Erythroblast (primary cell): ENCODE data around the gene FN1.

ENCODE experiments used
- DNase-seq, 2 experiments: peaks; one replicate each; lab custom pipeline; 2025; lab: John Stamatoyannopoulos, UW
- GATA1 ChIP-seq: IDR thresholded peaks from 2 replicates; pipeline ENCODE4 v1.6.1; 2011; ENCODE audit warnings: low read depth, mild to moderate bottlenecking, control low read depth, low read length, moderate library complexity
- POLR2A ChIP-seq: IDR thresholded peaks from 2 replicates; pipeline ENCODE4 v1.6.1; 2011; ENCODE audit warnings: mild to moderate bottlenecking, low read length

Gene FN1

DNA sequence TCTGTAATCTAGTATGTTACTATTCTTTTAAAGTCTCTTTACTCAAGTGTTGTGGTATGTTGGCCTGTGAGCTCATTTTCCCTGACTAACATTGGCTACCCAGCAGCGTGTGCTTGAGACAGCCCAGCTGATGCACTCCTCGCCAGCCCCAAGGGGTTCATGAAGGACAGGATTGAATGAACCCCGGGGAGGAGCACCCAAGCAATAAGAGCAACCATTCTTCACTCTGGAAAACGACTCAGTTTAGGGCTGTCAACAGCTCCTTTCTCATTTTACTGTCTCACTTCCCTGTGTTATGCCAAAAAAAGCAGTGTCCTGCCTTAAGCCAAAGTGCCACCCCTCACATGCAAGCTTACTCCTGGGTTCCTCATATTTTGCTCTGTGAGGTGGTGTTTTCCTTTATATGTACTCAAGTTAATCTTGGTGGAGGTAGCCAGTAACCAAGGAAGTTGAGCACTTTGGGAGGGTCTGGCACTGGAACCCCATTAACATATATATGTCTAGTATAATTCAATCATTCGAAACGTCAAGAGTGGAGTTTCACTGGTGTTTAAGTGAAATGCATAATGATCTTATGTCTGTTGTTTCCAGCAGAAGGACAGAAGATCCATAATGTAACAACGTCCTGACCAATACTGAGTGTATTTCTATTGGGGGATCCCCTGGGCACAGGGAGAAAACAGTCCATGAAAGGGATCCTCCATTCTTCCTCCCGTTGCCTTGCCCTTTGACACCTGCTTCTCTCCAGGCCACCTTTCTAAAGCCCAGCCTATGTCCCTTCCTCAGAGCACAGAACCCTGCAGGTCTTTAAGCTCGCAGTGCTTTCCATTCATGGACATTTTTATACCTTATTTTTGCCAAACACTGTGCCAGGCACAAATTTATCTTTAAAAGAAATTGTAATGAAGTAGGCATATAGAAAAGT lies 80.8 kb downstream of the FN1 start:
- TF ChIP-seq GATA1 = no peak
- no peak for TF ChIP-seq POLR2A
- DNase-seq = no peak

DNA sequence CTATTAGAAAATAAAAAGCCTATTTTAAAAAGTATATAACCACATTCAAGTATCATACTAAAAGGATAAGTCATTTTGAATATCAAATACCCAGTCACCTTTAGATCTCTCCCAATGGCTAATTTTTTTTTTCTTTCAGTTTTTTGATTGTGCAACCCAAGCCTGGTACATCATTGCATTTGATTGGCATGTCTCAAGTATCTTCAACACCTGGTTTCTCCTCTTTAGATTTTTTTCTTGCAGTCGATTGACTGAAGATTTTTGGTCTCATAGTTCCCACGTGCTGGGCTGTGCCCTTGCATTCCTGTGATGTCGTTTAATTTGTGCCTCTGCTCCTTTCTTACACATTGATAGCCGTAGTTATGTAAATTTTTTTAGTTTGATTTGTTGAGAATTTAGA lies 83.3 kb downstream of the FN1 start:
- DNase-seq = no peak
- no peak for TF ChIP-seq POLR2A
- TF ChIP-seq GATA1 = no peak

DNA sequence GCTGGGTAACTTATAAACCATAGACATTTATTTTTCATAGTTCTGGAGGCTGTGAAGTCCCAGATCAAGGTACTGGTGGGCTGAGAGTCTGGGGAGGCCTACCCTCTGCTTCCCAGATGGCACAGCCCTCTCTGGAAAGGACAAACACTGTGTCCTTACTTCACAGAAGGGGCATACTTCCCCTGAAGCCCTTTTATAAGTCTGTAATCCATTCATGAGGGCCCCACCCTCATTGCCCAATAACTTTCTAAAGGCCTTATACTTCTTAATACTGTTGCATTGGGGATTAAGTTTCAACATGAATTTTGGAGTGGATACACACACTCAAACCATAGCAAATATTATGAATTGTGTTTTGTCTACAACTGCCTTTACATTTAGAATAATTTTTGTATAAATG lies 88.0 kb downstream of the FN1 start:
- no peak for DNase-seq
- TF ChIP-seq GATA1 = no peak
- no peak for TF ChIP-seq POLR2A

GRCh38 chr2:215338883-215339679 lies 96.8 kb downstream of the FN1 start:
- TF ChIP-seq POLR2A (no peak), GATA1 (no peak)
- DNase-seq = peak; percentile 9

DNA sequence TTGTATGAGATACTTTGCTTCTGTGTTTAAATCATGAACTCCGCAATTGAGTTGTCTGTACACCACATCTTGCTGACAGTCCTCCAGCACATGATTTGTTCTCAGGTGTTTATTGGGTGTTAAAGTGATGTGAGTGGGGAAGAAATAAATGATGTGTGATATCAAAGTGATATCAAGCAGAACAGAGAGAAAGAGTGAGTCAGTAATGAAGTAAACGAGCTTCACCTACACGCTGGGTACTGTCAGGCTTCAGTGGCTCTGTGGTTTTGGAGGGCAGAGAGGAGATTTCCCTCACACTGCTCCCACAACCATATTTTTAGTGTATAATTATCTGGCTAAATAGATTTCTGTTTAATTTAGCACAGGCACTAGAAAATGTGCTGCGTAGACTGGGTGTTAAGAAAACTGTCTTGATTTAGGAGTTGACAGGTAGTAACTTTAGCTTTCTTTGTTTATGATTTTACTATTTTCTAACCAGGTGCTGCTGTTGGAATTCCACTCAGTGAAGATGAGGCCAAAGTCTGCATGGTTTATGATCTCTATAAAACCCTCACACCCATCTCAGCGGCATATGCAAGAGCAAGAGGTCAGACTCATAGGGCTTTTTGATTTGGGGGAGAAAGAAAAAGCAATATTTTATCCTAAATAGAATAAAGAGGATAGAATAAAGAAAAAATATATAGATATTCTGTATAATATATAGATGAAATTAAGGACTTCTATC lies 102.8 kb downstream of the FN1 start:
- TF ChIP-seq POLR2A (no peak), GATA1 (no peak)
- DNase-seq = no peak

DNA sequence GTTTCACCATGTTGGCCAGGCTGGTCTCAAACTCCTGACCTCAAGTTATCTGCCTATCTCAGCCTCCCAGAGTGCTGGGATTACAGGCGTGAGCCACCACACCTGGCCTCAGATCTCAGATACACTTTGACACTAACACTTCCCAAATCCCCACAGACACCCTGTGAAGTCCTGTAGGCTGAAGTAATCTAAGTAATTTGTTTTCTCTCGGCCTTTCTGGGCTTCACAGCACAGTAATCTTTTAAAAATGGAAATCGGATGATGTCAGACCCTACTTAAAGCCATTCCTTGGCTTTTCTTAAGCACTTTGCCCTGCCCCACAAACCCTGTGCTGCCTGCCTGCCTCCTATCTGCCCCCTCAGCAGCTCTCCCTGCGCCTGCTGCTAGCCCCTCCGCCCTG lies 107.8 kb downstream of the FN1 start:
- DNase-seq = no peak
- no peak for TF ChIP-seq GATA1

DNA sequence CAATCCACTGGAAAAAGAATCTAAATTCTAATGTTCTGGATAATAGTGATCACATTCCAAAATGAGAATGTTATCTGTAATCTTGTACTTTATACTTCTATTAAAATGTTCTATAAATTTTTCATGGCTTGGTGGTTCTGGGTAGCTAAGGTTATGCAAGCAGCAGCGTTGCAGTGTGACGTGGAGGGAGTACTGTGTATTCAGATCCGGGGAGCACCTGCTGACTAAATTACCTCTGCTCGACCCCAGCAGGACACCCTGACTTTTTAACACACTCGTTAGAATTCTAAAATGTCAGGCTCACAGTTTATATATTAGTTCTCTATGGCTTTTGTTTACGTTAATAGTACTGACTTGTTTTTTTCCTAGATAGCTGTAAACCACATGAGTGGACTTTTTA lies 111.1 kb downstream of the FN1 start:
- TF ChIP-seq POLR2A (no peak), GATA1 (no peak)
- DNase-seq = no peak

GRCh38 chr2:215320679-215321078 lies 115.2 kb downstream of the FN1 start:
- peak; percentile 5 to 16 for DNase-seq
- no peak for TF ChIP-seq POLR2A
- TF ChIP-seq GATA1 = no peak

DNA sequence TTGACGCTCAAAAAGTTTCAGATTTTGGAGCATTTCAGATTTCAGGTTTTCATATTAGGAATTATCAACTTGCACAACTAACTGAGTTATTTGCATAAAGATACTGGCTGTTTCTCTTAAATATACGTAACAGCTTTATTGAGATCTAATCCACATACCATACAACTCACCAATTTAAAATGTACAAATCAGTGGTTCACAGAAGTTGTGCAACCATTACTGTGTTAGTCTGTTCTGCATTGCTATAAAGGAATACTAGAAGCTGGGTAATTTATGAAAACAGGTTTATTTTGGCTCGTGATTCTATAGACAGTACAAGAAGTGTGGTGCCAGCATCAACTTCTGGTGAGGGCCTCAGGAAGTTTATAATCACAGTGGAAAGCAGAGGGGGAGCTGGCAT lies 115.8 kb downstream of the FN1 start:
- TF ChIP-seq GATA1 (no peak), POLR2A (no peak)
- no peak for DNase-seq

GRCh38 chr2:215319500-215319899 lies 116.4 kb downstream of the FN1 start:
- no peak for DNase-seq
- TF ChIP-seq GATA1 (no peak), POLR2A (no peak)

DNA sequence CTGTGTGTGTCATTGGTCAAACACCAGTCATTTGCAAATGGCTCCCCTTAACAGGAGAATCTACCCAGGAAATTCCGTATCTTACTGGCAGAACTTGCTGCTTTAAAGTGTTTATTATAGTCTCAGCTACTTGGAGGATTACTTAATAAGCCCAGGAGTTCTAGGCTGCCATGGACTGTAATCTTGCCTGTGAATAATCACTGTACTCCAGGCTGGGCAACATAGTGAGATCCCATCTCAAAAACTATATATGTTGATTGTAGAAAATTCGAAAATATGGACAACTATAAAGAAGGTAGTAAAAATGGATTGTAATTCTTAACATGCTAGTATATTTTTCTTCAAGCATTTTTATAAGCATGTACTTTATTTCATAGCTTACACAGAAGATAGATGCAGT lies 119.5 kb downstream of the FN1 start:
- DNase-seq = no peak
- no peak for TF ChIP-seq GATA1

- no peak for TF ChIP-seq GATA1
- no peak for TF ChIP-seq POLR2A
Measured at GRCh38 chr2:215315301-215315700, 120.6 kb downstream of the FN1 start.

DNA sequence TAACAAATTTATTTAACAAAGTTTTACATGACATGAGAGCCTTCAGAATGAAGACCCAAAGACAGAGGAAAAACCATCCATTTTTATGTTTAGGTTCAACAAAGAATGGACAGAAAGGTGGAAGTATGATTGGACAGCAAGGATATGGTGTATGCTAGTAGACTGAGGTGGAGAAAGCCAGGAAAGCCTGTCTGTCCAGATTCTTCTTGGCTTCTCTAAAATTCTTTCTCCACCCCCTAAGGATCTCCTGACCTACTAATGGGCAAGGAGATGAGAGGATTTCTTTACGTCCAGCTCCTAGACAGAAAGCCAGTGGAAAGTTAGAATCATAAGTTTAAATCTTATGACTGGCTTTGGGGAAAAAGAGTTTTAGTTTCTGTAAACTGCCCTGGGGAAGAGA lies 121.0 kb downstream of the FN1 start:
- no peak for TF ChIP-seq GATA1
- no peak for TF ChIP-seq POLR2A
- DNase-seq = no peak

More at GRCh38 chr2:215315301-215315700, 120.6 kb downstream of the FN1 start:
- no peak for DNase-seq

GRCh38 chr2:215313255-215313613 lies 122.6 kb downstream of the FN1 start:
- DNase-seq = peak in 1 of 2 experiments; percentile 15
- TF ChIP-seq GATA1 (no peak), POLR2A (no peak)
